UCSD-AML1 (cell line): ENCODE results near the gene SNRPE.
"Not testable (repeated sequence)": the region's sequence is repeated elsewhere in the genome, so short reads cannot be mapped to it uniquely, and the experiment has no call there.

Experiments
- DNase-seq: peaks from one replicate; lab custom pipeline; 2025; ENCODE audit not compliant: unreplicated experiment; lab: John Stamatoyannopoulos, UW

The SNRPE gene

GRCh38 chr1:203861379-203862184 is at the start of gene SNRPE:
TSS of gene SNRPE (plus strand) at chr1:203861599. CDS start at chr1:203861660, 61 bp downstream.
- DNase-seq = peak; percentile 96

DNA sequence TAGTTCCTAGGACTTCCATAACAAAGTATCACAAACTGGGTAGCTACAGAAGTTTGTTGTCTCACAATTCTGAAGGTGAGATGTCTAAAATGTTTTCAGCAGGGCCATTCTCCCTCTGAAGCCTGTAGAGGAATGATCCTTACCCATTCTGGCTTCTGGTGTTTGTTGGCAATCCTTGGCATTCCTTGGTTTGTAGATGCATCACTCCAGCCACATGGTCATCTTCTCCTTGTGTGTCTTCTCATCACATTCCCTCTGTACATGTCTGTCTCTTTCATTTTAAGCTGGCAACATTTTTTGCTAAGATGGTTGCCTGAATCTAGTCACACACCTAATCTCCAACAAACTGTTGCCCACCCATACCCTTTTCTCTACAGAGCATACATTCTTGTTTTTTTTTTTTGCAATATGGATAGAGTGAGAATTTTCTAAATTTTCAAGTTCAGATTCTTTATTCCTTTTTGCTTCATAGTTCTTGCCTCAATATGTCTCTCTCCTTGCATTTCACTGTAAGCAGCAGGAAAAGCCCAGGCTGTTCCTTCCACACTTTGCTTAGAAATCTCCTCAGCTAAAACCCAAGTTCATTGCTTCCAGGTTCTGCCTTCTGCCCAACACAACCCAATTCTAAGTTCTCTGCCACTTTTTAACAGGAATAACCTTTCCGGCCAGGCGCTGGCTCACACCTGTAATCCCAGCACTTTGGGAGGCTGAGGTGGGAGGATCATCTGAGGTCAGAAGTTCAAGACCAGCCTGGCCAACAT is 47.6 kb upstream of the SNRPE start:
- no peak for DNase-seq

DNA sequence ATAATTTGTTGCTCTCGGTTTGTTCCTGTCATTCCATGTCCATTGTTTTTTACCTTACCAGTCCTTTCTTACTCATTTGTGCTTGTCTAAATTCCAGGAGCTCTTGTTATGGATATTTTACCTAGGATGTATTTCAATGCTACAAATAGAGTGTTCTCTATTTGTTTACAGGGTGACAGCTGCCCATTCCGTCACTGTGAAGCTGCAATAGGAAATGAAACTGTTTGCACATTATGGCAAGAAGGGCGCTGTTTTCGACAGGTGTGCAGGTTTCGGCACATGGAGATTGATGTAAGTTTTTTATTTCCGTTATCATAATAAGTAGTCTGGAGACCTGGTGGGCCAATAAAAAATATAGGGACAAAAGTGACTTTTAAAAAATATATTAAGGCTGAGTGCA is 43.0 kb upstream of the SNRPE start:
- DNase-seq = no peak

DNA sequence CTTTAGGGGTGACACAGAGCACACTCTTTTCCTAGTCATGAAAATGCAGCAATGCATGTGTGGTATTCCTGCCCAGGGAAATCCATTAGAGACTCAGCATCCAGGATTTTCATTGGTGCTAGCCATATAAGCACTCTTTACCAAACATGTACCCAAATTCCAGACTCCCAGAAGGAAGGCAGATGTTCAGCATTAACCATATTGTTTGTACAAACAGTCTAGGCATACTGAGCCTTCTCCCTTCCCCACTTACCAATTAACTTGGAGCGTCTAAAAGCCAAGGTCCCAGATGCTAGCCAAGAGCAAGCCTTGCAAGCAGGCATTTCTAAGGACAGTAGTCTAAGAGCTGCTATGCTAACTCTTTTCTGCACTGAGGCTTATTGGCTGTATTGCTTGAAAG is 38.1 kb upstream of the SNRPE start:
- DNase-seq = no peak

GRCh38 chr1:203826175-203826574 is 35.2 kb upstream of the SNRPE start:
- DNase-seq = no peak

DNA sequence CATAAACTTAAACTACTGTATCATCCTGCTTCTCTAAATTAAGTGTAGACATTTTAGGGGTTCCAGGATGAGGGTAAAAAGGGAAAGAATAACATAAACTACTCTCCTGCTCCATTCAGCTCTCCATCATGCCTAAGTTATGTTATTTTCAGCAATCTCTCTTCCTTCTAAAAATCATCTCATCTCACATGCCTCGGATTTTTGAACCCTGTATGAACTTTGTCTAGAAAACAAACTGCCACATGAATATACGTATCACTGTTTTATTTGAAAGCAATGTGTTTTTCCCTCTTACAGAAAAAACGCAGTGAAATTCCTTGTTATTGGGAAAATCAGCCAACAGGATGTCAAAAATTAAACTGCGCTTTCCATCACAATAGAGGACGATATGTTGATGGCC is 33.4 kb upstream of the SNRPE start:
- DNase-seq = no peak

DNA sequence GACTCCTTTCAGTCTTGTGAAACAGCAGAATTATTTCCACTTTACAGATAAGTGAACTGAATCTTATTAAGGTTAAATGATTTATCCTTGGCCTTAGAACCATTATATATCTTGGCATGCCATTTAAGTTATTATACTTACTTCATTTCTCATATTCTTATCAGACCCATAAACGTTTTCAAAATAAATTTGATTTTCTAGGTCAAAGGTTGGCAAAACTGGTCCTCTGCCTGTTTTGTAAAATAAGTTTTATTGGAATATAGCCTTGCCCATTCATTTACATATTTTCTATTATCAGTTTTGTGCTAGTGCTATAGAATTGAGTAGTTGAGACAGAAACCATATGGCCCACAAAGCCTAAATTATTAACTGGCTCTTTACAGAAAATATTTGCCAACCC is 32.9 kb upstream of the SNRPE start:
- no peak for DNase-seq

DNA sequence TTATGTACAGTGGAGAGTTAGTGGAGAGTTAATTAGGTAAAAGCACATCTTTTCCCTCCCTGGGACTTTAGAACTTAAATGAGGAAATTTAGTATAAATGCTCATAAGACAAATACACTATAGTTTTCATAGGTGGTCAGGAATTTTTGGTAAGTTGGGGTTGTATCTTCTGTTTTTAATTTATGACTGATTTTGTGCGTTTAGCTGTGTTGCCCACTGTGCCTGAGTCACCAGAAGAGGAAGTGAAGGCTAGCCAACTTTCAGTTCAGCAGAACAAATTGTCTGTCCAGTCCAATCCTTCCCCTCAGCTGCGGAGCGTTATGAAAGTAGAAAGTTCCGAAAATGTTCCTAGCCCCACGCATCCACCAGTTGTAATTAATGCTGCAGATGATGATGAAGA is 32.2 kb upstream of the SNRPE start:
- DNase-seq = not testable (repeated sequence)

DNA sequence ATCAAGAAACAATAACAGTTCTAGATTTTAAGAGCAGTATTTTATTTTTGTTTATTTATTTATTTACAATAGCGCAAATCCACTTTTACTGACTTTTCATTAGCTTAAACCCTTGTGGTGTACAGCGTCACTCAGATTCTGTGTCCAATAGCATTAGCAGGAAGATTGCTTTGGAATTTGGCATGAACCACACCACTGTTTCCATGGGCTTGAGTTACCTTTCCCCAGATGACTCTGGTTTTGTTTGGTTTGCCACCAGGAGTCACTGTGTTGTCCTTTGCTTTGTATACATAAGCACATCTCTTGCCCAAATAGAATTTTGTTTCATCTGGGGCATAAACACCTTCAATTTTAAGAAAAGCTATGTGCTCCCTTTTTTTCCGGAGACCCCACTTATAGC is 25.9 kb upstream of the SNRPE start:
- DNase-seq = no peak

- no peak for DNase-seq
These were observed 22.3 kb upstream of the SNRPE start for GRCh38 chr1:203839081-203839480.

GRCh38 chr1:203840208-203840808 is 21.1 kb upstream of the SNRPE start:
- no peak for DNase-seq

GRCh38 chr1:203842559-203842876 is 18.9 kb upstream of the SNRPE start:
- DNase-seq = no peak

DNA sequence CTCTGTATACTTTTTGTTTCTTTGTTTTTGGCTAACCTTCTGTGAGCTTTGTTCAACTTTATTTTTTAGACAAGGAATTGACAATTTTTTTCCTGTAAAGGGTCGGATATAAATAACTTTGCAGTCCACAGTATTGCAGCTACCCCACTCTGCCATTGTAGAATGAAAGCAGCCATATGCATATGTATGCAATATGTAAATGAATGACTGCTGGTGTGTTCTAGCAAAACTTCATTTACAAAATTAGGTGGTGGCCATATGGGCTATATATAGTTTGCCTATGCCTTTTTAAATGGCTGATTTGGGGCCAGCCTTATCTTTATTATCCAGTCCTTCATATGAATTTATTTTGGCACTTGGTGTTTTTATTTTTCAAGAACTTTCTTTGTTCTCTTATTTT is 18.0 kb upstream of the SNRPE start:
- DNase-seq = no peak

GRCh38 chr1:203853112-203853511 is 8.3 kb upstream of the SNRPE start:
- DNase-seq = not testable (repeated sequence)

DNA sequence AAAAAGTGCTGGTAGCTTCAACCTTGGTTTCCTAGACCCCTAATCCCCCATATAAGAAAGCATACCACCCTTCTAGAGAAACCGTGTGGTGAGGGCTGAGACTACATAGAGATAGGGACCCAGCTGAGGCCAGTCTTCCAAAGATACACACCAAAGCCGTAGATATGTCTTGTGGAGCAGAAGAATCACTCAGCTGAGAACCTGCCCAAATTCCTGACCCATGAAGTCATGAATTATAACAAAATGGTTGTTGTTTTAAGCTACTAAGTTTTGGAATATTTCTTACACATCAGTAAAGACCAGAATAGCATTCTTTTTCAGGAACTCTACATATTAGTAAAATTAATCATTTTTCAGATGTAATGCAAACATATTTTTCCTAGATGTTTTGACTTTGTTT is 3.3 kb upstream of the SNRPE start:
- DNase-seq = no peak

- no peak for DNase-seq
These were observed 2.4 kb upstream of the SNRPE start for GRCh38 chr1:203858975-203859374.

GRCh38 chr1:203860396-203861025 is 888 bp upstream of the SNRPE start:
- DNase-seq = no peak

DNA sequence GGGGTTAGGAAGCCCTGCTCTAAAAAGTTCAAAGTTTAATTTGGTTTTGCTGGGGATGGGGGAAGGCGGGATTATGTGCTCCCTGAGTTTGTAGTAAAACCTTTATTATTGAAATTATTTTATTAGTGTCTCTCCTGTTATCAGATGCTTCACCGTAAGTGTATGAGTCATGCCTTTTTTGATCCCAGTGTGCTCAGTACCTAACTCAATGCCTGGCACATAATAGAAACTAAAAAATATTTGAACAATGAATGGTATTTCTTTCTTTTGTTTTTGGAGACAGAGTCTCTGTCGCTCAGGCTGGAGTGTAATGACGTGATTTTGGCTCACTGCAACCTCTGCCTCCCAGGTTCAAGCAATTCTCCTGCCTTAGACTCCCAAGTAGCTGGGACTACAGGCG is 6.4 kb downstream of the SNRPE start:
- DNase-seq = no peak

- DNase-seq = no peak
These were observed 8.8 kb downstream of the SNRPE start for GRCh38 chr1:203870245-203870644.

DNA sequence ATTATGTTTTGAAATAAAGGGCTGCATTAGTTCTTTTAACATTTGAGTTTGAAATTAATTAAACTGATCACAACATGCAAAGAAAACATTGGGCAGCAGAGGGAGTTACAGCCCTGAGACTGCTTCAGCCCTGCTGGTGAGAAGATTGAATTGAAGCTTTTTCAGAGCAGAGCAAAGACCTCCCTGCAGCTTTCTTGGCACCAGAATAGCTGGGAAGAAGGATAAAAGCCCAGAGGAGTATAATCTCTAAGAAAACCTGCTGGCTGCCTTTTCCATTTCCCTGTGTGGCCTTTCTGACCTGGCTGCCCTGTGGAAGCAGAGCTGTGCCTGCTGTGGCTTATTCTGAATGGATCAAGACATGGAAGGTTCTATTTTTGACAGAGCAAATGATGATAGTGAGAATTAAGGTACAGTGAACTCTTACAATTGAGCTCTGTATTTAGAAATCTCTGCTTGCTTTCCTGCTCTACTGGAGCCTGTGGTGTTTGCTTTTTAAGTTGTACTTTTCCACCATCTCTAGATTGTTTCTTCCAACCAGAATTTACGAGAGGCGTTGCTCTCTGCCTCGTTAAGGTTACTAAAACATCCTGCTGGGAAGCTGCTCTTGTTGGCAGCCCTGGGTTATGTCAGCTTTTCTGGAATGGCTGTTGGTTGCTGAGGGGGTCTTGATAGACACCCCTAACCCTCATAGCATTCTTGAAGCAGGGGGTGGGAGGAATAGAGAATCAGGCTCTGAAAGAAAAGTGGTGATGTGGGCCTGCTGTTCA is 9.9 kb downstream of the SNRPE start:
- DNase-seq = no peak

GRCh38 chr1:203873094-203873493 is 11.7 kb downstream of the SNRPE start:
- no peak for DNase-seq
